GM18870 (cell line): Measurements from ENCODE around the gene FBLN1.
"Not testable (repeated sequence)": the region's sequence is repeated elsewhere in the genome, so short reads cannot be mapped to it uniquely, and the experiment has no call there.

ENCODE experiments used
- ATAC-seq: cut with Tn5 transposase; IDR thresholded peaks from one replicate; pipeline ENCODE4 v1.9.1; 2021; ENCODE audit warnings: moderate library complexity; ENCODE audit not compliant: unreplicated experiment

Gene FBLN1, protein sequence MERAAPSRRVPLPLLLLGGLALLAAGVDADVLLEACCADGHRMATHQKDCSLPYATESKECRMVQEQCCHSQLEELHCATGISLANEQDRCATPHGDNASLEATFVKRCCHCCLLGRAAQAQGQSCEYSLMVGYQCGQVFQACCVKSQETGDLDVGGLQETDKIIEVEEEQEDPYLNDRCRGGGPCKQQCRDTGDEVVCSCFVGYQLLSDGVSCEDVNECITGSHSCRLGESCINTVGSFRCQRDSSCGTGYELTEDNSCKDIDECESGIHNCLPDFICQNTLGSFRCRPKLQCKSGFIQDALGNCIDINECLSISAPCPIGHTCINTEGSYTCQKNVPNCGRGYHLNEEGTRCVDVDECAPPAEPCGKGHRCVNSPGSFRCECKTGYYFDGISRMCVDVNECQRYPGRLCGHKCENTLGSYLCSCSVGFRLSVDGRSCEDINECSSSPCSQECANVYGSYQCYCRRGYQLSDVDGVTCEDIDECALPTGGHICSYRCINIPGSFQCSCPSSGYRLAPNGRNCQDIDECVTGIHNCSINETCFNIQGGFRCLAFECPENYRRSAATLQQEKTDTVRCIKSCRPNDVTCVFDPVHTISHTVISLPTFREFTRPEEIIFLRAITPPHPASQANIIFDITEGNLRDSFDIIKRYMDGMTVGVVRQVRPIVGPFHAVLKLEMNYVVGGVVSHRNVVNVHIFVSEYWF

DNA sequence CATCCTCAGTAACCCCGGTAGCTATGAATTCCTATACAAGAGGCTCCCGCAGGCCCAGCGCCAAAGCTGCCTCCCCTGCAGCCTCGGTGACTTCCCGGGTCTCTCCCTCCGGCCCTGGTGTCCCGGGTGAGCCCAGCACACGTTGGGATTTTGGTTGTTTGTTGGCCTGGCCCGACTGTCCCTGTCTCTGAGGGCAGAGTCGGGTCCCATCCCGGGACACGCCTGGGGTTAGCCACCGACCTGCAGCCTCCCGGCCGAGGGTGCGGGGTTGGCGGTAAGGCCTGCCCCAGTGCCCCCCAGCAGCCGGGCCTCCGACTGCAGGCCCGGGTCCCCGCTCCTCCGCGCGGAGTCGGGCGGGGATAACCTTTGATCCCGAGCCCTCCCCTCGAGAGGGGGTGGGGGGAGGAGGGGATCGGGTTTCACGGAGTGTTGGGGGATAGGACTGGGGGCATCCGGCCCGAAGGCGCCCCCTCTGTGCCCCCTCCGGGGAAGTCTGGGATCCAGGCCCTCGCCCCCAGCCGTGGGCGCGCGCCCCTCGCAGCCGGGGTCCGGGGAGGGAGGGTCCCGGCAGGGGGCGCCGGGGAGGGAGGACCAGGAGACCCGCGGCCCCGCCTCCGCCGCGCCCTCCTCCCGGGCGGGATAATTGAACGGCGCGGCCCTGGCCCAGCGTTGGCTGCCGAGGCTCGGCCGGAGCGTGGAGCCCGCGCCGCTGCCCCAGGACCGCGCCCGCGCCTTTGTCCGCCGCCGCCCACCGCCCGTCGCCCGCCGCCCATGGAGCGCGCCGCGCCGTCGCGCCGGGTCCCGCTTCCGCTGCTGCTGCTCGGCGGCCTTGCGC lies at the start of gene FBLN1:
TSS of gene FBLN1 (plus strand) at position 669 of the 835 bp plus-strand sequence. CDS start at position 772, 103 bp downstream.
- no peak for ATAC-seq

DNA sequence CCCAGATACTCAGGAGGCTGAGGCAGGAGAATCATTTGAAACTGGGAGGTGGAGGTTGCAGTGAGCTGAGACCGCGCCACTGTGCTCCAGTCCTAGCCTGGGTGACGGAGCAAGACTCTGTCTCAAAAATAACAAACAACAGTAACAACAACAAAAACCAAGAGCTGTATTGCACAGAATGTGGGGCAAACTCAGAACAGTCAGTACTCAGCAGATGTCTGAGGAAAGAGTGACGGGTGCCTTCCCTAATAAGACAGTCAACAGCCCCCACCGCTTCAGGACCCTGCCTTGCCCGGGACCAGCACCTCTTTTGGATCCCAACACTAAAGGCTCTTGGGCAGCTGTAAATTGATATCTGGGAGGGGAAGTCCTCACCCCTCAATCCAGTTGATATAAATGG lies 48.9 kb upstream of the FBLN1 start:
- ATAC-seq = no peak

DNA sequence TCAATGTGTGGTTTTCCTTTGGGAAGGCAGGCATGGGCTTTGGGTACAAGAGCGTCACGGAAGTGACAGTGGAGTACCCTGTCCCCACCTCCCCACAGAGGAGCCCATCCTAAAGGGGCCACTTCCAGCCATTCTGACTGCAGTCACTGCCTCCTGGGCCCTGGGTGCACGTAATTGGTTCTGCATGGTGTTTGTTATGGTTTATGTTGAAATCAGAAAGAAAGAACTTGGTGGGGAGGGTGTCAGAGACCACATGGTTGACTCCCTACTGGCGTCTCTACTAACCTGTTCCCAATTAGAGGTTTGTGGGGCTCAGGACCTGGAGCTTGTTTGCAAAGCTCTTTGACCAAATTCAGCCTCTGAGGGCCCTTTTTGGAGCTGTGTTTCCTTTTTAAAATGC lies 48.4 kb upstream of the FBLN1 start:
- ATAC-seq = no peak

DNA sequence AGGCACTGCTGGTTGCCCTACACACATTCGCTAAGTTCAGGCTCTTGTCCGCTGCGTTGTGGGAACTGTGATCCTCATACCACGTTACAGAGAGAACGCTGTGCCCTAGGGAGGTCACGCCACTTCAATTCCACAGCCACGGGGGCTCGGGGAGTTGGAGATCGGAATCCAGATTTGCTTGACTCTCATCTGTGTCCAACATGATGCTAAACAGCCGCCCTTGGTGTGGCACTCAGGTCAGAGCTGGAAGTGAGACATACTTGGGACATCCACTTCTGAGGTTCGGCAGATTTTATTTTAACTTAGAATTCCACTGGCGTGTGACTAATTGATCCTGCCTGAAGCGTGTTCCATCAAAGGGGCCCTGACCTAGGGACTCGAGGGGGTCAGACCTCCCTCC lies 47.5 kb upstream of the FBLN1 start:
- ATAC-seq = no peak

DNA sequence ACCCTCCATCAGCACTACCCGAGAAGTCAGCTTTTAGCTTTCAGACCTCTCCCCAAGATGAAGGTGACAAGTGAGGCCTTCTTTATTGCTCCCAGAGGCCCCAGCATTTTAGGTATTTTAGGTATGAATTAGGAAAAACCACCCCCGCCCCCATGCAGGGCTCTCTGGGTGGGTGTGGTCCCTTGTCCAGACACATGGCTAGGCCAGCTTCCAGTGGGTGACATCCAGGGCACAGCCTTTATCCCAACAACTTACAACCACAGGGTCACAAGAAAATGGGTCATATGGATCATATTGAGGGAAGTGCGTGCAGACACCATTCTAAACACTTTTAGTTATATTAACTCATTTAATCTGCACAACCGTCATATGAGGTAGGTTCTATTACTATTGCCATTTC lies 47.1 kb upstream of the FBLN1 start:
- ATAC-seq = no peak

DNA sequence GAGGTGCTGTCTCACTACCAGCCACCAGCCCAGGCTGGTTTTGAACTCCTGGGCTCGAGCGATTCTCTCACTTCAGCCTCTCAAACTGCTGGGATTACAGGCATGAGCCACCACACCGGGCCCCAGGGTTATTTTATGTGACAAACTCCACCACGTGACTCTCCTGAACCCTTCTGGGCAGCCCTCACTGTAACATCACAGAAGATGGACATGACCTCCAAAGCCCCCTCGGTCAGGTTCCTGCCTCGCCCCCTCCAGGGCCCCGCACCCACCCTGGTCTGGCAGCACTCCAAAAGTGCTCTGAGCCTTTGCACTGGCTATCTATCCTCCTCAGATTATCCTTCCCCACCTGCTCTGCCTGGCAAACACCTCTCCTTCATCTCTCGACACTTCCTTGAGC lies 45.9 kb upstream of the FBLN1 start:
- no peak for ATAC-seq

DNA sequence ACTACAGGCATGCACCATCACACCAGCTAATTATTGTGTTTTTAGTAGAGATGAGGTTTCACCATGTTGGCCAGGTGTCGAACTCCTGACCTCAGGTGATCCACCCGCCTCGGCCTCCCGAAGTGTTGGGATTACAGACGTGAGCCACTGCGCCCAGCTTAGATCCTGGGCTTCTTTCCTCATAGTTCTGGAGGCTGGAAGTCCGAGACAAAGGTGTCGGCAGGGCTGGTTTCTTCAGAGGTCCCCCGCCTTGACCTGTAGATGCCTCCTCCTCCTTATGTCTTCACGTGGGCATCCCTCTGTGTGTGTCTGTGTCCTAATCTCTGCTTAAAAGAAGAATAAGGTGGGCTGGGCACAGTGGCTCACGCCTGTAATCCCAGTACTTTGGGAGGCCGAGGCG lies 44.2 kb upstream of the FBLN1 start:
- ATAC-seq = no peak

DNA sequence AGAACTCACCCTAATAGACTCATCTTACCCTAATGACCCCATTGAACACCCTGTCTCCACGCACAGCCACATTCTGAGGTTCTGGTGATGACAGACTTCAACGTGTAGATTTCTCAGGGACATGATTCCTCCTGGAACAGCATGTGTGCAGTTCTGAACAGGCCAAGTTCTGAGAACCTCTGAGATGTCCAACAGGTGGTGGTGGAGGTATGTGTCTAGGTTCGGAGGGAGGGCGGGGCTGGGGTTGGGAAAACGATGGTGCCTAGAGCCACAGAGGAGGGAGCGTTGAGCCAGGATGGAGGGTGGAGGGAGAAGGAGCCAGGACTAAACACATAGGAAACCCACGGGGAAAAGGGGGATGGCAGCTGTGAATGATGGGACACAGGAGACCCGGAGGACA lies 43.4 kb upstream of the FBLN1 start:
- no peak for ATAC-seq

DNA sequence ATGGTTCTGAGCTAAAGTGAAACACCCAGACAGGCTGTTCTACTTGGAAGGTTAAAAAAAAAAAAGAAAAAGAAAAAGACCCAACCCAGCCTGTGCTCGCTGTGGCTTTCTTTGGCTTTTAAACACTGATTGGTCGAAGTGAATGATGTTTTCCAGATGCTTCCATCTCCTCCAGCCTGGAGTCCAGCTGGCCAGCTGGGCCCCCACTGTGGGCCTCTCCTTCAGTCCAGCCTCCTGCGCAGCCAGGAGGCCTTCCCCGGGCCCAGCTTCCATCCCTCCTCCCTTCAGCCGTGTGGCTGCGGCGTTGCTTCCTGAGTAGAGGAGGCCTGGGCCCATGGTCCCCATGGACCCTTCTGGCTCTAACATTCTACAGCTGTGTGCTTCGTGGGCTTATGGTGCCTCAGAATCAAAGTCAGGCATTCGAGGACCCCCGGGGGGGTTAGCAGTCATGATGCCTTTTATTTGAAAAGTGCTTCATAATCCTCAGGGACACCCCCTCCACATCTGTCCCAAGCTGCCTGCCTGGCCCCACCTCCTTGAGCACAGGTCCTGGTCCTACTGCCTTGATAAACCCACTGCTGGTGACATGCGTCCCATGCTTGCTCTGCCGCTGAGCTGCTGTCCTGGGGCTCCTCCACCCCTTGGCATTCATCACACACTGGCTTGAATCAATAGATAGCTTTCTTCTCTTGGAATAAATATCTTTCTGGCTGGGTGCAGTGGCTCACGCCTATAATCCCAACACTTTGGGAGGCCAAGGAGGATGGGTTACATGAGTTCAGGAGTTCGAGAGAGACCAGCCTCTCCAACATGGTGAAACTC lies 42.2 kb upstream of the FBLN1 start:
- ATAC-seq = no peak

DNA sequence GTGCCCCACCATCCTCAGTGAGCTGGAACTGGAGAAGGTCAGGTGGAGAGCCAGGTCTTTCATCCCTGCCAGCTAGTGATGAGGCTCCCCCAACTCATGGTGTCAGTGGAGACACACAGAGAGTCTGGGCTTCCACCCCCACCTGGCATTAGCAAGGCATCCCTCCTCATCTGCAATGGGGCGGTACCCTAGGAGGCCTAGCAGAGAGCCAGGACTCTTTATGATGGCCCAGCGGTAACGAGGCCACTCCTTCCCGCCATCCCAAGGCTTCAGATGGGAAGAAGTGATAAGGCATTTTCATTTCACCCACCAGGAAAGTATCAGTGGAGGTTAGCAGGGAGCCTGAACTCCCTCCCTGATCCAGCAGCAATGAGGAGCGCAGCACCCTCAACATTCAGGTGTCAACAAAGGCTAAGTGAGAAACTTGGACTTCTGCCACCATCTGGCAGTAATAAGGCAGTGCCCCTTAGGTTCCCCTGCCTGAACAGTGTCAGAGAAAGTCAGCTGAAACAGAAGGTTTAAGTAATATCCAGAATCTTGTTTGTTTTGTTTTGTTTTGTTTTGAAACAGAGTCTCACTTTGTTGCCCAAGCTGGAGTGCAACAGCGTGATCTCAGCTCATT lies 40.5 kb upstream of the FBLN1 start:
- no peak for ATAC-seq

DNA sequence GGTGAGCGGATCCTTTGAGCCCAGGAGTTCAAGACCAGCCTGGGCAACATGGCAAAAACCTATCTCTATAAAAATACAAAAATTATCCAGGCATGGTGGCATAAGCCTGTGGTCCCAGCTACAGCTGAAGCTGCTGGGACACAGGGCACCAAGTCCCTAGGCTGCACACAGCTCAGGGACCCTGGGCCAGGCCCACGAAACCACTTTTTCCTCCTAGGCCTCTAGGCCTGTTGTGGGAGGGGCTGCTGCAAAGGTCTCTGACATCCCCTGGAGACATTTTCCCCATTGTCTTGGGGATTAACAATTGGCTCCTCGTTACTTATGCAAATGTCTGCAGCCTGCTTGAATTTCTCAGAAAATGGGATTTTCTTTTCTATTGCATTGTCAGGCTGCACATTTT lies 39.0 kb upstream of the FBLN1 start:
- not testable (repeated sequence) for ATAC-seq

DNA sequence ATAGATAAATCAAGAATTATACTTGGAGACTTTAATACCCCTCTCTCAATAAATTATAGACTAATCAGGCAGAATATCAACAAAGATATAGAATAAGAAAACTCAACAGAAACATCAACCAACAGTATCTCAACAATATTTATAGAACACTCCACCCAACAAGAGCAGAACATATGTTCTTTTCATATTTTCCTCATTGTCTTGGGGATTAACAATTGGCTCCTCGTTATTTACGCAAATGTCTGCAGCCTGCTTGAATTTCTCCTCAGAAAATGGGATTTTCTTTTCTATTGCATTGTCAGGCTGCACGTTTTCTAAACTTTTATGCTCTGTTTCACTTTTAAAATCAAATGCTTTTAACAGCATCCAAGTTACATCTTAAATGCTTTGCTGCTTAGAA lies 37.0 kb upstream of the FBLN1 start:
- ATAC-seq = no peak

DNA sequence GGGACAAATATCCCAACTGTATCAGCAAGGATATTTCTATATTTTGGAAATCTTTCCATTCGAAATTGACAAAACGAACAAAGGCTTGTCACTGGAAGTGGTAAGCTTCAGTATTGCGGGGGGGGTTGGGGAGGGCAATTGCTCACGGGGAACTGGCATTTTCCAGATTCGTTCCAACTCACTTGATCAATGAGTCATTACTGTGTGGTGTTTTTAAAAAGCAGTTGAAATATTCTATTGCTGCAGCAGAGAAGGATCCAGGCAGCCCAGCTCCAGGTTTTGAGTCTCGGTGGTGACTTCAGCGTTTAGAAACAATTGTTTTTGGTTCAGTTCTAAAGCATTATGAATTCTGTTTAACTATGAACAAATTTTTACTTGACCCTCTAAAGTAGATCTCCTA lies 33.8 kb upstream of the FBLN1 start:
- ATAC-seq = no peak

DNA sequence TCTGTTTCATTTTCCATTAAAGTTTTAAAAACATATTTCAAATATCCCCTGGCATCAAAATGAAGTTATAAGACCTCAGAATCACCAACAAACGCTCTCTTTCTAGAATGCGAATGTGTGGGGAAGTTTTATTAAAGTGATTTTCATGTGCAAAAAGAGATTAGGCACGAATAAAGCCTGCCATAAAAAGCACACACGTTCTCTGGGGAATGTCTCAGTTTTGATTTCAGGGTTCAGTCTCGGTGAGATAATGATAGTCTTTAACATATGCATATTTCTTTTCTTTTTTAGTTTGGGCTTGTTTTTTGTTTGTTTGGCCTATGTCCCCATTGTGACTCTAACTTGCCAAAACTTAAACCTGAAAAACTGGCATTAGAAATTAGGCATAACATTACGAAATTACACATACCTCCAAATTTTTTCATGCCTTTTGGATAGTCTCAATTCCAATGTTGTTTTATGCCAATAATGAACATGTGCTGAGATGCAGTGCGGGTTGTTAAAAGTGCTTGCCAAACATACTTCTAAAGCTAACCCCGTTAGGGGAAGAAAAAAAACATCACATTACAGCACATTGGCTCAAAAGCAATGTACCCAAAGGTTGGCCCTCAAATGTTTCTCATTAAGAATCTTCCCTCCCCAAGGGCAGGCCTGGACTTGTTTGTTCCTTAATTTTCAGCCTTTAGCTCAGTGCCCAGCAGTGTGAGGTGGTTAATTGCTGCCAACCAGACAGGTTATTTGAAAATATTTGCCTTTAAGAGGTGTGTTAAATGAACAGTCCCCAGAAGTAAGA lies 33.2 kb upstream of the FBLN1 start:
- ATAC-seq = no peak

DNA sequence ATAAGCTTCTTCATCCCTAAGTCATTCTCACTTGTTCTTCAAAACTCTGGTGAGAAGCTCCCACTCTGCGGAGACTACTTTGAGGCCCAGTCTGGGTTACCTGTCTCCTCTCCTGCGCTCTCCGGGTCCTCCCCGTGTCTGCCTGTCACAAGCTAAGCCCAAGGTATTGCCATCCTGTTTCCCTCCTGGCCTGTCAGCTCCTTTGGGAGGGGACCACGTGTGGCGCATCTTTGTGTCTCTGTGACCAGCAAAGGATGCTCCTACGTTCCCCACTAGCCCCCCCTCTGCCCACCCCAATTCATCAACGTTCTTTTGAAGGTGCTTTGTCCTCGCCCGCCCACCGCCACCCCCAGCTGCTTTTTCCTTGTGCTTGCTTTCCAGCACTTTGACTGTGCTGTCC lies 31.8 kb upstream of the FBLN1 start:
- ATAC-seq = no peak

DNA sequence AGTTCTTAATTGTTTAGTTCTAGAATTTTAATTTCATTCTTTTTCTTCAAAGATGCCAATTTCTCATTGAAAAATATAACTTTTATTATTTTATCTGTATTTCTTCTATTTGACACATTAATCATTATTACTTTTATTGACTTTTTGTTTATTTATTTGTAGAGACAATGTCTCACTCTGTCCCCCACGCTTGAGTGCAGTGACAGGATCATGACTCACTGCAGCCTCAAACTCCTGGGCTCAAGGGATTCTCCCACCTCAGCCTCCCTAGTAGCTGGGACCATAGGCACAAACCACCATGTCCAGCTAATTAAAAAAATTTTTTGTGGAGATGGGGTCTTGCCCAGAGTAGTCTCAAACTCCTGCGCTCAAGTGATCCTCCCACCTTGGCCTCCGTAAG lies 30.3 kb upstream of the FBLN1 start:
- ATAC-seq = no peak

DNA sequence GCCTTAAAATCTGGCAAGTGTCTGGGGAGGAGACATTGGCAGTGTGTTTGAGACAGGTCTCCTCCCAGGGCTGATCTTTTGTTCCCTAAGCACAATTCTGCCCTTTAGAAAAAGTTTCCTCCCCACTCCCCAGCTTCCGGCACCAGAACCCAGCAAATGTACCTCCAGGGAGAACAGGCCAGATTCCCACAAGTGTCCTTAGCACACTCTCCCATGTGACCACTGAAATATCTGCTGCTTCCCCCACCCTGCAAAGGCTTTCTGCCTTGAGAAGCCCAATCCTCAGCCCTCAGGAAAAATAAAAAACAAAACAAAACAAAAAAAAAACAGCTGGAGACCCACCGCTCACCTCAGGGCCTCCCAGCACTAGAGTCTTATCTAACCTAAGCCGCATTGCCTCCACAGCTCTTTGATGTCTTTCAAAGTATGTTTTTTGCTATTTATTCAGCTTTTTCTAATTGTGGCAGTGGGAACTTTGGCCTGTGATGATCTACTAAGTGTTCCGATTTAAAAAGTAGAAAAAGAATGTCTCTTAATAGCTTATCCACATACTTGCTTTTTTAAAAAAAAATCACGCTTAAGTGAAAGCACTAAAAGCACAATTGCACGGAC lies 29.0 kb upstream of the FBLN1 start:
- ATAC-seq = no peak

DNA sequence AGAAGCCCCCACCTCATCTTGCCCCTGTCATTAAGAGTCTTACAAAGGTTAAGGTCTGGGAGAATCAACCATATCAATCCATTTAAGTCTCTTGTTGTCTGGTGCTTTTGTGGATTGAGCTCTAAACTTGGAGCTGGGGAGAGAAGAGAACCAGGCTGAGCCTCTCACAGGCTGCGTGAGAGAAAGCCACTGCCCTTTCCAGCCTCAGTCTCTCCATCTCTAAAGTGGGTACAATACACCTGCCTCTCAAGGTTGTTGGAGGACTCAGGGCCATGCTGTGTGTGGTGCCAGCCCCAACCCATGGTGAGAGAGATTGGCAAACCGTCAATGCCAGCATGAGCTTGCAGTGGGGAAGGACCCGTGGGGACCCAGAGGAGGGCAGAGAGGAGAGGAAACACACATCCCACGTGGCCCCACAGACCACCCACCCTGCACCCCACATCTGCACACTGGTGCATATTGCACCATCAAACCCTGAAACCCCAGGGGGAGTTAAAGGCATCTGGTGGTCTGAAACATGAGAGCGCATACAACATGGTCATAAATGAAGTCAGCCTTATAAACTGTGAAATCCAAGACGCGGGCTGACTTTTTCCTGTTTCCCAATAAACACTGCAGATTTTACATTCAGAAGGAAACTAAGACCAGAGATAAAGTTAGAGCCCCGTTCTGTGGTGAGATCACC lies 27.5 kb upstream of the FBLN1 start:
- ATAC-seq = no peak
